ENCODE measurements around the gene PTPRN.

PTPRN gene

GRCh38 chr2:219300022-219300421 is 9.2 kb downstream of the PTPRN start:
- no peak for TF ChIP-seq YY1 (IDR thresholded peaks at IDR 0.05; ENCODE audit: low read depth)
- TF ChIP-seq MAX (IDR thresholded peaks at IDR 0.05): no peak
- TF ChIP-seq ZBTB7A (IDR thresholded peaks at IDR 0.05; ENCODE audit: low read depth): no peak
- no peak for TF ChIP-seq REST (IDR thresholded peaks at IDR 0.05; ENCODE audit: low read depth)
- TF ChIP-seq EP300 (IDR thresholded peaks at IDR 0.05; ENCODE audit: borderline replicate concordance): no peak
- TF ChIP-seq USF1 (IDR thresholded peaks at IDR 0.05): no peak
- no peak for TF ChIP-seq TCF12 (IDR thresholded peaks at IDR 0.05; ENCODE audit: low read depth)

GRCh38 chr2:219299372-219299760 is 9.8 kb downstream of the PTPRN start:
- TF ChIP-seq YY1 (IDR thresholded peaks at IDR 0.05; ENCODE audit: low read depth): no peak
- no peak for TF ChIP-seq MAX (IDR thresholded peaks at IDR 0.05)
- TF ChIP-seq REST (IDR thresholded peaks at IDR 0.05; ENCODE audit: low read depth): no peak
- no peak for TF ChIP-seq EP300 (IDR thresholded peaks at IDR 0.05; ENCODE audit: borderline replicate concordance)
- TF ChIP-seq EGR1 (IDR thresholded peaks at IDR 0.05): no peak
- no peak for TF ChIP-seq FOXM1 (IDR thresholded peaks at IDR 0.05; ENCODE audit: borderline replicate concordance, low read depth)
- no peak for TF ChIP-seq ZBTB7A (IDR thresholded peaks at IDR 0.05; ENCODE audit: low read depth)

- TF ChIP-seq REST (IDR thresholded peaks at IDR 0.05; ENCODE audit: low read depth) (peak; percentile 11; the same call in 1 of the 2 replicates), NFIC (IDR thresholded peaks at IDR 0.05) (no peak), RAD21 (IDR thresholded peaks at IDR 0.05; ENCODE audit: low read depth) (peak; percentile 88)
Observed at GRCh38 chr2:219298759-219299371, 10.3 kb downstream of the PTPRN start.

- TF ChIP-seq ZBTB7A (IDR thresholded peaks at IDR 0.05; ENCODE audit: low read depth) (no peak), YY1 (IDR thresholded peaks at IDR 0.05; ENCODE audit: low read depth) (no peak), TEAD4 (IDR thresholded peaks at IDR 0.05) (no peak), USF1 (IDR thresholded peaks at IDR 0.05) (no peak), CEBPB (IDR thresholded peaks at IDR 0.05) (no peak), MAX (IDR thresholded peaks at IDR 0.05) (no peak), EP300 (IDR thresholded peaks at IDR 0.05; ENCODE audit: borderline replicate concordance) (no peak), NFIC (IDR thresholded peaks at IDR 0.05) (no peak), TAF1 (IDR thresholded peaks at IDR 0.05; ENCODE audit: low read depth) (no peak), EGR1 (IDR thresholded peaks at IDR 0.05) (no peak), CREB1 (IDR thresholded peaks at IDR 0.05; ENCODE audit: low read depth) (no peak), FOXM1 (IDR thresholded peaks at IDR 0.05; ENCODE audit: borderline replicate concordance, low read depth) (no peak), REST (IDR thresholded peaks at IDR 0.05; ENCODE audit: low read depth) (no peak), RAD21 (IDR thresholded peaks at IDR 0.05; ENCODE audit: low read depth) (no peak), TCF12 (IDR thresholded peaks at IDR 0.05; ENCODE audit: low read depth) (no peak)
Observed at GRCh38 chr2:219297766-219298456, 11.3 kb downstream of the PTPRN start.
